ENCODE results near the gene KCNJ10.

DNA sequence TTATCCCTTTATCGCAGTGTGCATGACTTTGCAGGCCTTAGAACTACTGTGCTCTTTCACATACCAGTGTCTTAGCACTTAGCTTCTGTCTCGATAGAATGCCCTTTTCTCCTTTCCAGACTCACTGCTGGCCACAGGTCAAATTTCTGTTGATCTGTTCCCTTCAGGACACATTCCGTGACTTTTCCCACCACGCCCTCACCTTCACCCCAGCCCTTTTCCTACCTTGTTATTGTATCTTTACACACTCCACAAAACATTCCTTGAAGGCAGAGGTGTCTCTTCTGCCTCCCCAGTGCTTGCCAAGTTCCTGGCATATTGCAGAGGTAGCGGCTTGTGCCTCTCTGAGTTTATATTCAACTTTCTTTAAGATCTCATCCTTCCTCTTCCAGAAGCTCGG, 120.8 kb downstream of the KCNJ10 start:
- TF ChIP-seq, protein P1, sequence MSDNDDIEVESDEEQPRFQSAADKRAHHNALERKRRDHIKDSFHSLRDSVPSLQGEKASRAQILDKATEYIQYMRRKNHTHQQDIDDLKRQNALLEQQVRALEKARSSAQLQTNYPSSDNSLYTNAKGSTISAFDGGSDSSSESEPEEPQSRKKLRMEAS (CRISPR knock-in tag; IDR thresholded peaks at IDR 0.05), result no peak
- TF ChIP-seq CTCF (IDR thresholded peaks at IDR 0.05), result no peak

Data from WTC11 (cell line).